ENCODE results near the gene KHDRBS1. TPM values are rescaled to one million over a fixed set of nuclear protein-coding genes. Genes with fewer than 3 reads are reported as not detected.
"Not testable (repeated sequence)": the region's sequence is repeated elsewhere in the genome, so short reads cannot be mapped to it uniquely, and the experiment has no call there.

Gene KHDRBS1
- polyA plus RNA-seq, 1 experiment = 76.2 TPM

DNA sequence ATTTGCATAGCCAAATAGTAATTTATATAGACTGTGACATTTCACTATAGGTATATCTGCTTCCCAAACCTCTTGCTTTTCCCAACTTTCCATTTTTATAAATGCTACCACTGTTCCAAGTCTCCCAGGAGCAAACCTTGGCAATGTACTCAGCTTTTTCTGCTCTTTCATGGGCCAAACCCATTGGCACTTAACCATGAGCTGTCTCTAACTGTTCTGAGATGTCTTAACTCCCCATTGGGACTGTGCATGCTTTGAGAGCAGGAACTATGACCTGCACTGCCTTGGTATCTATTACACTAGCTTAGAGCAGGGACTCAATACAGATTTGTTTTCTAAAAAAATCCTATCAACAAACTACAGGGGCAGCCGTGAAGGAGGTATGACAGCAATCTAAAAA is 22.5 kb upstream of the KHDRBS1 start:
- Histone ChIP-seq H3K27me3 (ENCODE audit: control insufficient read depth, insufficient read depth, low read length) (no peaks in the 10 kb centered on the region), H3K9me3 (ENCODE audit: control insufficient read depth, insufficient read depth, low read length) (no peaks in the 10 kb centered on the region; the same call in 1 of the 2 replicates), H3K27ac (ENCODE audit: low read depth, low read length) (no peak overlapping the region), H3K4me3 (ENCODE audit: low read depth, low read length) (no peak overlapping the region)
- TF ChIP-seq, protein P1, sequence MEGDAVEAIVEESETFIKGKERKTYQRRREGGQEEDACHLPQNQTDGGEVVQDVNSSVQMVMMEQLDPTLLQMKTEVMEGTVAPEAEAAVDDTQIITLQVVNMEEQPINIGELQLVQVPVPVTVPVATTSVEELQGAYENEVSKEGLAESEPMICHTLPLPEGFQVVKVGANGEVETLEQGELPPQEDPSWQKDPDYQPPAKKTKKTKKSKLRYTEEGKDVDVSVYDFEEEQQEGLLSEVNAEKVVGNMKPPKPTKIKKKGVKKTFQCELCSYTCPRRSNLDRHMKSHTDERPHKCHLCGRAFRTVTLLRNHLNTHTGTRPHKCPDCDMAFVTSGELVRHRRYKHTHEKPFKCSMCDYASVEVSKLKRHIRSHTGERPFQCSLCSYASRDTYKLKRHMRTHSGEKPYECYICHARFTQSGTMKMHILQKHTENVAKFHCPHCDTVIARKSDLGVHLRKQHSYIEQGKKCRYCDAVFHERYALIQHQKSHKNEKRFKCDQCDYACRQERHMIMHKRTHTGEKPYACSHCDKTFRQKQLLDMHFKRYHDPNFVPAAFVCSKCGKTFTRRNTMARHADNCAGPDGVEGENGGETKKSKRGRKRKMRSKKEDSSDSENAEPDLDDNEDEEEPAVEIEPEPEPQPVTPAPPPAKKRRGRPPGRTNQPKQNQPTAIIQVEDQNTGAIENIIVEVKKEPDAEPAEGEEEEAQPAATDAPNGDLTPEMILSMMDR (IDR thresholded peaks at IDR 0.05; ENCODE audit: low read depth, low read length) = no peak
- no peak for DNase-seq (ENCODE audit: low read depth, low spot score)
- ChIA-PET POLR2A (no interaction called here), CTCF (interaction anchor here (1.6 kb wide), 1 partner anchor 13 kb away, joined by 5 read pairs; no protein-coding TSS in a partner anchor)

DNA sequence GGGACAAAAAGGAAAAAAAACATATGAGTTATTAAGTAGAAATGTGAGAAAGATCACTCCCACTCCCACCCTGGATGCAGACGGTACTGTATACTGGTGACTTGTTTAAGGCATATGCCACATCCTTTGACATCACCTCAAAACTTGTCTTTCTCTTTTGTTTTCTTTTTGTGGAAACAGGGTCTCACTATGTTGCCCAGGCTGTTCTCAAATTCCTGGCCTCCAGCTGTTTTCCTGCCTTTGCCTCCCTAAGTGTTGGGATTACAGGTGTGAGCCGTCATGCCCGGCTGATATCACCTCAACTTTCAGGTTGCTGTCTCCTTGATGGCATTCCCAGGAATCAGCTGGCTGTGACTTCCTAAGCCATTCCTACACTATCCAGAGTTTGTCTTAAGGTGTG is 18.4 kb upstream of the KHDRBS1 start:
- TF ChIP-seq, protein P1 (IDR thresholded peaks at IDR 0.05; ENCODE audit: low read depth, low read length) = no peak
- CTCF ChIA-PET = no interaction called here
- no peaks in the 10 kb centered on the region for H3K27me3 ChIP-seq (ENCODE audit: control insufficient read depth, insufficient read depth, low read length)
- POLR2A ChIA-PET = no interaction called here
- DNase-seq (ENCODE audit: low read depth, low spot score) = no peak
- no peaks in the 10 kb centered on the region; the same call in 1 of the 2 replicates for H3K9me3 ChIP-seq (ENCODE audit: control insufficient read depth, insufficient read depth, low read length)
- no peak overlapping the region for H3K27ac ChIP-seq (ENCODE audit: low read depth, low read length)
- H3K4me3 ChIP-seq (ENCODE audit: low read depth, low read length) = no peak overlapping the region

DNA sequence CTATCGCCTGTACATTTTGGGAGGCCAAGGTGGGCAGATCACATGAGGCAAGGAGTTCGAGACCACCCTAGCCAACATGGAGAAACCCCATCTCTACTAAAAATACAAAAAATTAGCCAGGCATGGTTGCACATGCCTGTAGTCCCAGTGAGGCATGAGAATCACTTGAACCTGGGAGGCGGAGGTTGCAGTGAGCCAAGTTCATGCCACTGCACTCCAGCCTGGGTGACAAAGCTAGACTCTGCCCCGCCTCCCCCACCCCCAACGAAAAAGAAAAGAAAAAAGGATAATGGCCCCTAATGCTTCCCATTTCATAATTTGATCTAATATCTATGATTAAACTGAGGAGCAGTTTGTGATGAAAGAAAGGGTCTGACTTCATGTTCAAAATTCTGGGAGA is 17.5 kb upstream of the KHDRBS1 start:
- H3K27me3 ChIP-seq (ENCODE audit: control insufficient read depth, insufficient read depth, low read length); POLR2A ChIA-PET; H3K4me3 ChIP-seq (ENCODE audit: low read depth, low read length); H3K27ac ChIP-seq (ENCODE audit: low read depth, low read length); H3K9me3 ChIP-seq (ENCODE audit: control insufficient read depth, insufficient read depth, low read length); DNase-seq (ENCODE audit: low read depth, low spot score): not testable (repeated sequence)
- CTCF ChIA-PET = interaction anchor here (0.5 kb wide), 1 partner anchor 9 kb away, joined by 3 read pairs; no protein-coding TSS in a partner anchor

GRCh38 chr1:32001863-32002262 is 11.8 kb upstream of the KHDRBS1 start:
- Histone ChIP-seq H3K27me3 (ENCODE audit: control insufficient read depth, insufficient read depth, low read length) (no peaks in the 10 kb centered on the region), H3K9me3 (ENCODE audit: control insufficient read depth, insufficient read depth, low read length) (no peaks in the 10 kb centered on the region), H3K4me3 (ENCODE audit: low read depth, low read length) (no peak overlapping the region), H3K27ac (ENCODE audit: low read depth, low read length) (no peak overlapping the region)
- CTCF ChIA-PET = no interaction called here
- POLR2A ChIA-PET = interaction anchor here (0.6 kb wide), 1 partner anchor 160 kb away, joined by 3 read pairs; no protein-coding TSS in a partner anchor
- no peak for DNase-seq (ENCODE audit: low read depth, low spot score)
- TF ChIP-seq, protein P1 (IDR thresholded peaks at IDR 0.05; ENCODE audit: low read depth, low read length) = no peak

GRCh38 chr1:32002285-32002684 is 11.4 kb upstream of the KHDRBS1 start:
- H3K9me3 ChIP-seq (ENCODE audit: control insufficient read depth, insufficient read depth, low read length); H3K27ac ChIP-seq (ENCODE audit: low read depth, low read length); DNase-seq (ENCODE audit: low read depth, low spot score); H3K27me3 ChIP-seq (ENCODE audit: control insufficient read depth, insufficient read depth, low read length); H3K4me3 ChIP-seq (ENCODE audit: low read depth, low read length): not testable (repeated sequence)
- ChIA-PET POLR2A (interaction anchor here (0.6 kb wide), 1 partner anchor 160 kb away, joined by 3 read pairs; no protein-coding TSS in a partner anchor), CTCF (interaction anchor here (1.0 kb wide), 1 partner anchor 8 kb away, joined by 3 read pairs; no protein-coding TSS in a partner anchor)

DNA sequence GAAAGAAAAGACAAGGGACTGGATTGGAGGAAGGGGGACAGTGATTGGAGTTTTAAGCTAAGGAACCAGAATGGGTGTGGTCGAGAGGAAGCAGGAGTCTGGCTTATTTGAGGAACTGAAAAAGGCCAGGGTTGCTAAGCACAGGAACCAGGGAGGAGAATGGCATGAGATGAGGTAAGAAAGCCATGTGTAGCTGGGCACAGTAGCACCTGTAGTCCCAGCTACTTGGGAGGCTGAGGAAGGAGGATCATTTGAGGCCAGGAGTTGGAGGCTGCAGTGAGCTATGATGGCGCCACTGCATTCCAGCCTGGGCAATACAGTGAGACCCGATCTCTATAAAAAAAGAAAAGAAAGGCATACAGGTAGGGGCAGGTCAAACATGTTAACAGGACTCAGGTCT is 8.1 kb upstream of the KHDRBS1 start:
- no peak overlapping the region for H3K4me3 ChIP-seq (ENCODE audit: low read depth, low read length)
- H3K27me3 ChIP-seq (ENCODE audit: control insufficient read depth, insufficient read depth, low read length) = no peaks in the 10 kb centered on the region
- ChIA-PET POLR2A (interaction anchor here (0.6 to 1.0 kb wide), 4 partner anchors 8 to 208 kb away, joined by 3 to 5 read pairs (median 3); partner anchors contain the start of gene KHDRBS1), CTCF (interaction anchor here (0.7 to 2.8 kb wide), 10 partner anchors 8 to 770 kb away, joined by 3 to 34 read pairs (median 4); partner anchors contain the start of genes KHDRBS1 and PTP4A2)
- H3K27ac ChIP-seq (ENCODE audit: low read depth, low read length) = no peak overlapping the region
- DNase-seq (ENCODE audit: low read depth, low spot score) = no peak
- no peaks in the 10 kb centered on the region; the same call in 1 of the 2 replicates for H3K9me3 ChIP-seq (ENCODE audit: control insufficient read depth, insufficient read depth, low read length)
- TF ChIP-seq, protein P1 (IDR thresholded peaks at IDR 0.05; ENCODE audit: low read depth, low read length) = no peak

All from AG04450 (cell line).